NCI-H1105 treated with DMSO at 0.1 percent for 48 hours (cell line): ENCODE data around the gene AHNAK.

Source experiments
- DNase-seq: peaks from one replicate; lab custom pipeline; 2025; lab: John Stamatoyannopoulos, UW

The AHNAK gene

DNA sequence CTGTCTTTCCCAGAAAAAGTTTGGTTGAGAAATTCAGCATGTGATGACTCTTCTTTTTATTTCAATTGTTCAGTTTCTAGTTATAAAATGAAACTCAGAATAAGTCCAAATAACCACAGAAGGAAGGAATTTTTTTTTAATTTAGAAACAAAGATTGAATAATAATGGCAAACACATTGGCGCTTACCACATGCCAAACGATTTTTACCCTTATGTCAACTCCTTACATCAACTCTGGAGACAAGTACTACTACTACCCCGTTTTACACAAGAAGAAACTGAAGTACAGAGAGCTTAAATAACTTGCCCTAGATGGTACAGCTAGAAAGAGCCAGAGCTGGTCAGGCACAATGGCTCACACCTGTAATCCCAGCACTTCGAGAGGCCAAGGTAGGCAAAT, 52.4 kb downstream of the AHNAK start:
- no peak for DNase-seq

DNA sequence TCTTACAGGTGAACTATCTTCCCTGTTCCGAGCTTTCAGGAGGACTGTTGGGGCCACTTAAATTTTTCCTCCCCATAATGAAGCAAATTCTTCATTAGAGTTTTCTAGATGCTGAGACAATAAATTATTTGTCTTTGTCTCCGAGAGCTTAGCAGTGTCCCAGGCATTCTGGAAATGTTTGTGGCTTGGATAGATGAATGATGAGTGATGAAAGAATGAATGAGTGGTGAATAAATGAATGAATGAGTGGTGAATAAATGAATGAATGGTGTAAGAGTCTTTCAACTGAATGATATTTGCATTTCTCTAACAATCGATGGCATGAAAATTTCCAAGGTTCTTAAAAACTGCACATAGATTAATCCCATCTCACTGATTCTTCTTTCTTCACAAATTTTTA, 52.8 kb downstream of the AHNAK start:
- no peak for DNase-seq

DNA sequence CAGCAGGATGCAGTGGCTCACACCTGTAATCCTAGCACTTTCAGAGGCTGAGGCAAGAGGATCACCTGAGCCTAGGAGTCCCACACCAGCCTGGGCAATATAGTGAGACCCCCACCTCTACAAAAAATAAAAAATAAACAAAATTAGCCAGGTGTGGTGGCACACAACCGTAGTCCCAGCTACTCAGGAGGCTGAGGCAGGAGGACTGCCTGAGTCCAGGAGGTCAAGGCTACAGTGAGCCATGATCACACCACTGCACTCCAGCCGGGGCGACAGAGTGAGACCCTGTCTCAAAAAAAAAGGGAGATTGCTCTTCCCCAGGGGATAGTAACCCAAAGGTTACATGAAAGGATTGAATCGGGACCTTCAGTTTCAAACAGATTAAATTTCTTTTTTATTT, 54.0 kb downstream of the AHNAK start:
- no peak for DNase-seq

DNA sequence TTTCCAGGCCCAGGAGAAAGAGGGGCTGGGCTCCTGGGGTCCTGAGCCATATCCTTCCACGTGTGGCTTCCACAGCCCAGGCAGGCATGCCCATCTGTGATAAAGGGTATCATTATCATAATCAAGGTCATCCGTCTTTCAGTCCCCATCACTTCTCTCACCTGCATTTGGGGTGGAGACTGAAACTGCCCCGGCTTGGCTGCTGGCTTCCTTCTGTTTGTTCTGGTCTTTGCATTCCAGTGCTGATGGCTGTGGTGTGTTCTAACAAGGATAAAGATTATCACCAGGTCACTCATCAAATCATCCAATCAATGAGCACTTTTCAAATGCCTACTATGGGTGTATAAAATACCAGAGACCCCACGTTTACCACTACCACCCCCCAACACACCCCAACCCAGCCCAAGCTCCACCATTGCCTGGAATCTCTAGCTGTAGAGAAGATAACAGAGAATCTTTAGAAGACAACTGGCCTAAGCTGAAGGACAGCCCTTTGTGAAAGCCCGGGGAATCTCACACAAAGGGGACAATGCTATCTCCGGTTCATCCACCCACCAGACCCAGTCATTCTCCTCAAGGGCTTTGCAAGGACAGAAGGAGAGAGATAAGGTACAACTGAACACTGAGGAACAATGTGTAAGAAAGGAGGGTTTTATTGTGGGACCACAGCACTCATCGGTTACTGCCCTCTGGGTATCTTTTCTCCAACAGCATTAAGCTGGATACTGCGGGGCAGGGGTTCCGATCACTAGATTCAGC, 54.9 kb downstream of the AHNAK start:
- no peak for DNase-seq

DNA sequence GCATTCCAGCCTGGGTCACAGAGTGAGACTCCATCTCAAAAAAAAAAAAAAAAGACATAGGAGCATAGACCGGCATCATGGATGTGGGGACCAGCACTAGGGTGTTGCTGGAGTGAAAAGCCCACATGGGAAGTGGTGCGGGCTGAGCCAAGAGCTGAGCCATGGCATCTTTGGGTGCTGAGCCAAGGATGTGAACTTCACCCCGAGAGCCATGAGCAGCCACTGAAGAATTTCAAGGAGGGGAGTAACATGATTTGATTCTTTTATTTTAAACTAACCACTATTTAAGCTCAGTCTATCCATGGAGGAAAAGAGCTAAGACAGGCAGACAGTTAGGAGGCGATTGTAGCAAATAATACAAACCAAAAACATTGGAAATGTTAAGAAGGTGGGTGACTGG, 57.4 kb downstream of the AHNAK start:
- DNase-seq, result no peak

DNA sequence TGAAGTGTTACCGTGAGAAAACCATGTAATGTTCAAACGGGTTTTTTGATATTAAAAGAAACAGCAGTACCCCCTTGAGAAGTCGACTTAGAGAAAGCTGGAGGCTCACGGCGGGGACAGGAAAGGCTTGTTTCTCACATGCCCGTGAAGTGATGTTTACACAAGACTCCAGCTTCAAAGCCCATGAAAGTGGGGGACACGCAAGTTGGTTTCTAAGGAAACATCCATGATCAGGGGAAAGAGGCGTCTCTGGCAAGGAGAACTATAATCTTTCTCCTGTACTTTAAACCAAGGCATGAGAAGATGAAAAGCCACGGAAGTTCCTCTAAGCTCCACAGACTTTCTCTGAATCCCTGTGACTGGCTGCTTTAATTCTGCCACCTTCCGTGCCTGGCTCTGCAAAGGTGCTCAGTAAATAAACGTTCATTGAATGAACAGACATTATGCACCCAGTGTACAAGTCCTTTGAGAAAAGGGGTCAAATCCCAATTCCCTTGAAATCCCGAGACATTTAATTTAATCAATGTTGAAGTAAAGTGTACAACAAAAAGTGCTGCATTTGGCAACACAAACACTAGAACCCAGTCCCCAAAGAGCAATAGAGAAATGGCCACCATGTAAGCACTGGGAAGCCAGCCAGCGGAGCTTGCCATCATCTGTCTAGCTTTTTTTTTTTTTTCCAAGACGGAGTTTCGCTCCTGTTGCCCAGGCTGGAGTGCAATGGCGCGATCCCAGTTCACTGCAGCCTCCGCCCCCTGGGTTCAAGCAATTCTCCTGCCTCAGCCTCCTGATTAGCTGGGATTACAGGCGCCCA, 58.7 kb downstream of the AHNAK start:
- DNase-seq, result peak; percentile 66

DNA sequence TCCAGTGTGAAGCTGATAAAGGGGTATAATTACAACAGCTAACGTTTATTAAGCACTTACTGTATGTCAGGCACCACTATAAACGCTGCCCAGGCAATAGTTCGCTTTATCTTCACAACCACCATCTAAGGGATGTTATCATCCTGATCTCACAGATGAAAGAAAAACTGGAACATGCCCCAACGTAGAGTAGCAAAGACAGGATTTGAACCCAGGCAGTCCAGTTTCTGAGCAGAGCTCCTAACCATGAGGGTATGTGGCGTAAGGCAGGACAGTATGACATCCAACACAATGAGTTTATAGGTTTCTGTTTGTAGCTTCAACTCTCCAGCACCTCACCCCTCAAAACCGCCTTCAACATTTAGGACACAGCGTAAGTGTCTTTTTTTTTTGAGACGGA, 59.5 kb downstream of the AHNAK start:
- no peak for DNase-seq

DNA sequence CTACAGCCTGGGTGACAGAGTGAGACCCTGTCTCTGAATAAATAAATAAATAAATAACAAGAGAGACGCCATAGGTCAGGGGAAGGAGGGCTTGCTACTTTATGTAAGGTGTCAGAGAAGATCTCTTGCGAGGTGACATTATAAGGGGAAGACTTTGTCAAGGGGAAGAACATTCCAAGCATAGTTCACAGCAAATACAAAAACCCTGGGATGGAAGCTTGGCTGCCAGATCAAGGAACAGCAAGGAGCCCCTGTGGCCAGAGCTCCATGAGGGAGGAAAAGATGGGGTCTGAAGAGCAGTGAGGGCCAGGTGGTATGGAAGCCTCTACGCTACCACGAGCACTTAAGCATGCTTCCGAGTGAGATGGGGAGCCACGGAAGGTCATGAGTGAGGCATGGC, 62.3 kb downstream of the AHNAK start:
- DNase-seq, result no peak

DNA sequence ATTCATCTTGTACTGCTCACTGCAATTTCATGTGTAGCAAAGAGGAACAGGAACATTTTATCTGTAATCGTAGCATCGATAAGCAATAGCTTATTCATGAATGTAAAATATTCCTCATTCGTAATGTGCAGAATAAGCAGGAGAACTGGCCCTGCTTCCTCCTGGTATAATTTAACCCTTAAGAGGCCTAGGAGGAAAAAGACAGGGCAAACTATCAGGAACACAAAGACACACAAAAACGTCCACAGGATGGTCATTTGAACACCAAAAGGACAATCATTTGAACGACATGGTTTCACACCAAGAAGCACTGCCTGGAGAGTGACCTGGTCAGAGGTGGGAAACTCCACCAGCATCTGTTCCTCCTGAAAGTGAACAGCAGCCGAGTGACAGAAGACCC, 63.9 kb downstream of the AHNAK start:
- DNase-seq, result no peak

DNA sequence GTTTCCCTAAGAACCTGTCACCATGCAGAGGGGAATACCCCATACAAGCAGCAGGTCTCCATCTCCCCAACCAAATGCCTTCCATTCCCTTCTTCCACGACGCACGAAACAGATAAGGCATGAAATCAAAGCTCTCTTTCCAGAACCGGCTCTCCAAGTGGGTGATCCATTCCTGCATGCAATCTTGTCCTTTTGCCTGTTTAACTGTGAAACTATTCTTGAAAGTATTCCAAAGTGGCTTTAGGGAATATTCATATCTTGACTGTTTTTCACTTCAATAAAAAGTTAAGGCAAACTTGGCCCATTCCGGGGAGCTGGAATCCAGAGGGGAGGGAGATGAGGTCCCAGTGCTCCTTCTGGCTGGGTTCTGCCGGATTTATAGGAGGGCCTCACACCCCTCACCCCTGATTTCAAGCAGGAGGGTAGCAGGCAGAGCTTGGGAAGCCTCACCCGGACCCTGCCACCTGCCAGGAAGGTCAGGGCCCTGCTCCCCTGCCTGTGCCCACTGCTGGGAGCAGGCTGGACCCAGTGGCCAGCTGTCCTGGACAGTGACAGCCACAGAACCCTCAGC, 66.9 kb downstream of the AHNAK start:
- no peak for DNase-seq

DNA sequence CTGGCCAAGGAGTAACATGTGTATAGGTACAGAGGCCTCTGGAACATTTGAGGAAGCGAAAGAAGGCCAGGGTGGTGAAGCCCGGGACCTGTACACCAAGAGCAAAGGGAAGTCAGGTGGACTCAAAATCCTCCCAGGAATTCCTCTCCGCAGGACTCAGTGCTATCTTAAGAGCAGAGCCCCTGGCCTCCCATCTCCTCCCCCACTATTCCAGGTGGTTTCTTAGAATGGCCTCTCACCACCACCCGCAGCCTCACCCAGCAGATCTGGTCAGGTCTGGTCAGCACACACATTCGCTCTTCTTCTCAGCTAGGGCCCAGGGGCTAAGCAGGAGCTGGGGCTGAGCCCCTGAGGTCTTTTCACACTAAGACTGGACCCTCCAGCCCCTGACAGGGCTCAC, 68.7 kb downstream of the AHNAK start:
- no peak for DNase-seq

DNA sequence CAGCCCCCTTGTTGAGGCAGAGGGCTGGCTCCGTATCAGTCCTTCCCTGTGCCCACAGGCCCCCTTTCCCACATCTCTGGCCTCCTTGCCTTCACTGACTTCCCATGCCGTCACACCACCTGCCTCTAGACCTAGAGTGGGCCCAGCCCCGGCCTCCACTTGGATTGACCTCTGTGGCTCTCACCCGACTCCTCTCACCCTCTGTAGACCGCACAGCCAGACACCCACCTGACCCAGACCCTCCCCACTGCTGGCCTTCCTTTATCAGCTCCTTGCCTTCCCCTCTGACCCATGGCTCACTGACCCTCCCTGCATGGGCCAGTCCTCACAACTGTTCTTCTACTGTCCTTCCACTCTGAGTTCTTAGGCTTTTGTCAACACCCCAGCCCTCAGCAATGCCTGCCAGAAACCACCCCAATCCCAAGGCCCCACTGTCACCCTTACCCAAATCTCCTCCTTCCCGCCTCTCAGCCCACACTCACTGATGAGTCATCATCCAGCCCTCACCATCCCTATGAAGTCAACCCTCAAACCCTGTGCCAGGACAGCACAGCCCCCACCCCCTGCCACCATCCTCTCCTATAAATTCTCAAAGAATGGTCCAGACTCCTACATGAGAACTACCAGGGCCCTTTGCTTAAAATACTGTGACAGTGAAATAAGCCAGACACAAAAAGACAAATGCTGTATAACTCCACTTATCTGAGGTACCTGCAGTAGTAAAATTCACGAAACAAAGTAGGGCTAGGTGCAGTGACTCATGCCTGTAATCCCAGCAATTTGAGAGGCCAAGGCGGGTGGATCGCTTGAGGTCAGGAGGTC, 74.3 kb downstream of the AHNAK start:
- no peak for DNase-seq

DNA sequence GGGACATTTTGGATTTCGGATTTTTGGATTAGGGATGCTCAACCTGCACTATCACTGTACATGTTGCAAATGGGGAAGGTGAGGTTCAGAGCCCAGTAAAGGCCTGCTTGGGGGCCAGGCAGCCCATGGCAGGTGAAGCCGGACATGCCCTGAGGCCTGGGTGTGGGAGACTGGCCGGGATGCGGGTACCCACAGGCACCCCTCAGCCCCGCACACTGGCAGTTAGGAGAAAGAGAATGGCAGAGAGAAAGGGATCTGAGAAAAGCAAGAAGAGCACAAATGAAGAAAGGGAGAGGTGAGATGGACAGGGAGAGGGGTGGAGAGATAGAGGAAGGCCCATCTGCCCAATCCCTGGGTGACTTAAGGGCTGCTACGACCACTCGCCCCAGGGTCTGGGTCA, 75.0 kb downstream of the AHNAK start:
- DNase-seq, result no peak

DNA sequence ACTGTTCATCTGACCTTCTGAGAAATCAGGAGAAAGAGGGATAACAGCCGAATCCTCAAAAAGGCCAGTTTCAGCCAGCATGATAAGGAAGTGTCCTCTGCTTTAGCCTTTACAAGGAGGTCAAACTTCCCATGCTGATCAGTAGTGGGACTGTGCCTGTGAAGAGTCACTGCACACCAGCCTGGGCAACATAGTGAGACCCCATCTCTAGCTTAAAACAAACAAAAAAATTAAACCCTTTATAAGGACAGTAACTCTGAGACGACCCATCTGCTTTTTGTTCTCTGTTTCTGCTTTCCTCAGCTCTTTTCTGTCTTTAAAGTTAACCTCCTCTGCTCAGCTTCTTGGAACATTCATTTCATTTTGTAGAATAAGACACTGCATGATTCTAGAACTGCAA, 78.0 kb downstream of the AHNAK start:
- no peak for DNase-seq

DNA sequence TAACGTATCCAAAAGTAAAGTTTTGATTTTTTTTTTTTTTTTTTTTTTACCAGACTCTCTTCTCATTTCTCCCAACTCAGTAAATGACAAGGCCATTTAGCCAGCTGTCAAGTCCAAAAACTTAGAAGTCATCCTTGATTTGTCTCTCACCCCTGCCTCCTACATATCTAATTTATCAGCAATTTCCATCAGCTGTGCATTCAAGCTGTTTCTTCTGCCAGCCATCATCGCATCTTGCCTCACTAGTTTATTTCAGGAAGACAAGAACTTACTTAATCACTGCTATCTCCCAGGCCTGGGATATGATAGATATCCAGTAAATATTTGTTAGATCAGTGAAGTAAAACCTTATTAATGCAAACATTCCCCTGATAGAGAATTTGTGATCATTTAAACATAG, 80.2 kb downstream of the AHNAK start:
- DNase-seq, result no peak

DNA sequence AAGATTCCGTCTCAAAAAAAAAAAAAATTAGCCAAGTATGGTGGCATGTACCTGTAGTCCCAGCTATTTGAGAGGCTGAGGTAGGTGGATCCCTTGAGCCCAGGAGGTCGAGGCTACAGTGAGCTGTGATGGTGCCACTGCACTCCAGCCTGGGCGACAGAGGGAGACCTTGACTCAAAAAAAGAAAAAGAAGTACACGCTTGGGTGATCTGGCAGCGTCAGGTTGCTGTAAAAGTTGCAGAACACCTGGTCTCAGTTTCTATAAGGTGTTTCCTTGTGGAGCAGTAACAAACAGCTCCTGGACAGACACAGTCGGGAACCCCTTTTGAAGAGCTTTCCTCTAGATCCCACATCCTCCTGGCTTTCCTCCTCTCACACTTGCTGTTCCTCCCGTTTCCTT, 82.0 kb downstream of the AHNAK start:
- no peak for DNase-seq

DNA sequence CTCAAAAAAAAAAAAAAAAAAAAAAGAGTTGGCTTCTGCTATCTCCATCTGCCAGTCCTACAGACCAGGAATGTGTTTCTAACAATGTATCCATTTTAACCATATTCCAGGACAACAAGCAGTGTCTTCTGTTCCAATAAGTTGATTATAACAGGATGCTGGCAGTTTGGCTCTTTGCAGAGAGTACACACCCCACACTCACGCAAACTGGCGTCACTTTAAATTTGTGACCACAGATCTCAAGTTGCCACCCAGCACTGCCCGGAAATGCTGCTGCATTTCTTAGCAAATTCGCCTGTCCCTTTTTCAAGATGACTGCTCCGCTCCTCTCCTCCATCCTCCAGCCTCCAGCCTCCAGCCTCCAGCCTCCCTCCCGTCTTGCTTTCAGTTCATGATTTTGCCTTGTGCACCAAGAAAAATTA, 83.5 kb downstream of the AHNAK start:
- DNase-seq, result no peak

DNA sequence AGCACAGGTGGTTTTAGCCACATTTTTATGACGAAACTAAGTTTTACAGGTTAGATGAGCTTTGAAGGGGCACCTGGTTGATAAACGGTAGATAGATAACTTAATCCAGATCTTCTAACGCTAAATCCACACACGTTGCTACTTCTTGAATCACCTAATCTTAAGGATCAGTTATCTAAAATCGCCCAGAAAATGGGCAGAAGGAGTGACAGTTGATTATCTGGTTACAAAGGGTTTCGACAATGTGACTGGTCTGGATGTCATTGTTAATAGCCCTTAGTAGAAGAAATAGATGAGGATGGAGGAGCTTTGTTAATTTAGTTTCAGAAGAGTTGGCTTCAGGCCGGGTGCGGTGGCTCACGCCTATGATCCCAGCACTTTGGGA, 84.1 kb downstream of the AHNAK start:
- no peak for DNase-seq

DNA sequence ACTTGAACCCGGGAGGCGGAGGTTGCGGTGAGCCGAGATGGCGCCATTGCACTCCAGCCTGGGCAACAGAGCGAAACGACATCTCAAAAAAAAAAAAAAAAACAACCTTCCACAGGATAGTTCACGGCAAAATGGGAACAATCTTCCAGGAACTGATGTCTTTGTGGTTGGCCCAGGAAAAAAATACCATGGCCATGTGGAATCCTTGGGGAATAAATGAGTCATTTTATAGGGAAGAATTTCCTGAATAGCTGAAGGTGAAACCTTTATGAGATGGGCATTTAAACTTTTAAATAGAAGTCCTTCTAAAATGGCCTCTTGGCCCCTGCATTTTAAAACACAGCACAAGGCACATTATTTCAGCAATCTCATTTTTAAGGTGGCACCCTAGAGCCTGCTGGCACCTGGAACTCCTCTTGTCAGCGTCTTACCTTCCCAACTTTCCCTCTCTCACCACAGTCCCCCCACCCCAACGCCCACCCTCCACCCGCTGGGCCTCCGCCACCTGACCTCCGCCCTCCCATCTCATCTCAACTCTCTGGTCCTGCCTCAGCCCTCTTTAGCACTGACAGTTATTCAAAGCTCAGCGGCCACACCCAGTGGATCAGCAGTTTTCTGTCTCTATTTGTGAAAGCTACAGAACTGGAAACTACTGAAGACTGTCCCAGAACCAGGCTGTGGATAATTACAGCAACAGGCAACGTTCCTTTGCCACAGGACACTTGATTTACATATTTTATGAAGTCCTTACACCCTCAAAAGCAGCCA, 84.7 kb downstream of the AHNAK start:
- DNase-seq, result no peak

DNA sequence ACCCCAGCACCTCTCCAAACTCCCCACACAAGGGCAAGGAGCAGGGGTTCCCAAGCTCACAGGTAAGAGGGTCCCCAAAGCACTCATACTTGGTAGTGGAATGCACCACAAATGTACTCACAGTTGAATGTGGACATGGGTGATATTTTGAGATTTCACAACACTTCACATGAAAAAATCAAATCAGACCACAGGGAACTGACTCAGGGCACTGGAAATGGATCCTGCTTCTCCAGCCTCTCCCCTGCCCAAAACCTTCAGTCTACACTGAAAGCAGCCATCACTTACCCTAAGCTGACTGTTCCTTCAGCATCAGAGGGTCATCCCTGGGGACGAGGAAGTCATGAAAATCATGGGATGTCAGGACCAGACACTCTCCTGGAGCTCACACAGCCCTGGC, 87.5 kb downstream of the AHNAK start:
- no peak for DNase-seq

DNA sequence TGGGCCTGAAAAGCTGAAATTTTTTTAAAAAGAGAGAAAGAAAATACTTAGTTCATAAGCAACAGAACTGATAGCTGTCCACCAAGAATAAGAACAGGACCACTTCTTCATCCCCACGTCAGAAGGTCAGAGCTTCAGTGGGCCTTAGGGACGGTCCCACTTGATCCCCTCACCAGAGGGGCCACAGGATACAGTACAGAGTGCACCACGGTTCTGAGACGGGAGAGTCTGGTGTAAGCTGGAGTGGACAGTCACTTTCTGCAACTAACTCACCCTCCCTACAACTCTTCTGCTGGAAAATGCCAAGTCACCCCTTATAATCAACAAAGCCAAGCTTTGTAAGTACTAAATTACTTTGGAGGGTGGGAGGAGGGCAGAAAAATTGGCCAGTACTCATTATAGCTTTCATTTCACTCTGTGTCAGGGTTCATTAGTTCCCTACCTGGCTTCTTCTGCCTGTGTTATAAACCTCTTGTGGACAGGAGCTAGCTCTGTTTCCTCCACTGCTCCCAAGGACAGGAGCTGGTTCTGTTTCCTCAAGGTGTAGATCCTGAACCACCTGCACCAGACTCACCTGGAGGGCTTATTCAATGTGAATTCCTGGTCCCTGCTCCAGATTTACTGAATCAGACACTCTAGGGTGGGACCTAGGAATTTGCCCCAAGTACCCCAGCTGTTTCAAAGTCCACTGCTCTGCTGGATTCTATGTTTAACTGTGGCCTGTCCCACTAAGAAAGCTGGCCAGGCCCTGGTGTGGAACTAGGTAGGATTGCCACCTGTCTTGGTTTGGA, 88.2 kb downstream of the AHNAK start:
- no peak for DNase-seq
